ENCODE data around the gene PPFIBP2.

- TF ChIP-seq RAD21 (conservative IDR thresholded peaks at IDR 0.05 in 1 of 2, IDR thresholded peaks at IDR 0.05 in 1 of 2): no peak
- TF ChIP-seq CTCF (IDR thresholded peaks at IDR 0.05): no peak
- TF ChIP-seq MYC (IDR thresholded peaks at IDR 0.05; ENCODE audit: borderline replicate concordance, low read length): no peak
- TF ChIP-seq ZFP36 (IDR thresholded peaks at IDR 0.05; ENCODE audit: borderline replicate concordance, partially characterized antibody): no peak
- no peak for TF ChIP-seq MAFK (IDR thresholded peaks at IDR 0.05; ENCODE audit: partially characterized antibody)
- TF ChIP-seq CEBPB (IDR thresholded peaks at IDR 0.05): no peak
- no peak for TF ChIP-seq PHF8 (IDR thresholded peaks at IDR 0.05; ENCODE audit: borderline replicate concordance, low read depth)
Observed at GRCh38 chr11:7506243-7506642, 7.6 kb upstream of the PPFIBP2 start.

All from A549 (cell line).